ENCODE results near the gene AAR2. TPM values are rescaled to one million over a fixed set of nuclear protein-coding genes. Genes with fewer than 3 reads are reported as not detected.

The AAR2 gene
- total RNA-seq, 1 experiment from 2014 or later: 36.9 TPM

- Histone ChIP-seq H3K4ac (ENCODE audit: low read depth, low read length) (no peak overlapping the region), H3K23ac (ENCODE audit: insufficient read length, low read depth, low read length) (no peak overlapping the region), H3K14ac (ENCODE audit: insufficient read depth, low read length) (no peak overlapping the region), H3K27me3 (ENCODE audit: insufficient read depth, low read length) (no peaks in the 10 kb centered on the region), H2AFZ (ENCODE audit: low read length) (no peak overlapping the region), H4K91ac (ENCODE audit: insufficient read length, low read depth, low read length) (no peak overlapping the region), H3K9ac (ENCODE audit: extremely low read depth, insufficient read length, low read length) (peak overlapping the region; percentile 68), H2BK20ac (ENCODE audit: low read depth, low read length, poor library complexity, severe bottlenecking) (no peak overlapping the region), H3K79me1 (ENCODE audit: insufficient read depth, low read depth, low read length, poor library complexity, severe bottlenecking) (peaks cover 7% of the 10 kb centered on the region), H2BK120ac (ENCODE audit: low read depth, low read length, poor library complexity, severe bottlenecking) (no peak overlapping the region), H3K23me2 (ENCODE audit: insufficient read length, low read depth, low read length, poor library complexity, severe bottlenecking) (peaks cover 8% of the 10 kb centered on the region), H3K4me1 (ENCODE audit: insufficient read depth, low read length) (peaks cover 4% of the 10 kb centered on the region; the same call in 1 of the 2 replicates), H2BK12ac (ENCODE audit: insufficient read length, low read depth, low read length) (no peak overlapping the region), H4K20me1 (ENCODE audit: control insufficient read depth, insufficient read depth, insufficient read length) (no peaks in the 10 kb centered on the region), H2AK5ac (ENCODE audit: insufficient read length, low read length) (no peak overlapping the region), H3K27ac (ENCODE audit: insufficient read length, low read depth, low read length) (no peak overlapping the region), H2BK5ac (ENCODE audit: insufficient read length, low read length) (no peak overlapping the region), H3K18ac (ENCODE audit: insufficient read length, low read depth, low read length) (no peak overlapping the region), H2BK15ac (ENCODE audit: low read depth, low read length) (no peak overlapping the region), H4K8ac (replicated peaks; ENCODE audit: insufficient read length, low read depth, low read length) (no peak overlapping the region), H4K5ac (ENCODE audit: insufficient read length, low read depth, low read length) (no peak overlapping the region), H3T11ph (ENCODE audit: low read length) (no peak overlapping the region), H3K9me3 (ENCODE audit: control insufficient read depth, low read depth, low read length) (no peaks in the 10 kb centered on the region), H3K79me2 (ENCODE audit: insufficient read depth, low read length) (peaks cover 6% of the 10 kb centered on the region; the same call in 1 of the 2 replicates), H3K56ac (ENCODE audit: insufficient read length, low read depth, low read length) (no peak overlapping the region), H3K4me2 (ENCODE audit: insufficient read depth, insufficient read length, low read length) (peak overlapping the region; percentile 90)
- no peak for DNase-seq
- Mint-ChIP-seq H3K4me3 (peak overlapping the region; percentile 90 to 95), H3K9me3 (no peaks in the 10 kb centered on the region), H3K27ac (peak overlapping the region; percentile 91 to 98 (median 96); a peak in 5 of 7 replicates), H3K27me3 (ENCODE audit: low read depth) (peaks cover 7% of the 10 kb centered on the region), H3K4me1 (peaks cover 13 to 15% of the 10 kb centered on the region in 2 experiments), H3K36me3 (ENCODE audit: insufficient read depth in 1 of 3, low read depth in 3 of 3) (peaks cover 9 to 26% (median 20%) of the 10 kb centered on the region in 3 experiments; a peak in 5 of 7 replicates)
- no CpG with 5 or more reads among the region's 6 CpGs for WGBS (ENCODE audit: extremely low coverage, insufficient read length, low lambda C conversion rate)
- TF ChIP-seq, protein P1, sequence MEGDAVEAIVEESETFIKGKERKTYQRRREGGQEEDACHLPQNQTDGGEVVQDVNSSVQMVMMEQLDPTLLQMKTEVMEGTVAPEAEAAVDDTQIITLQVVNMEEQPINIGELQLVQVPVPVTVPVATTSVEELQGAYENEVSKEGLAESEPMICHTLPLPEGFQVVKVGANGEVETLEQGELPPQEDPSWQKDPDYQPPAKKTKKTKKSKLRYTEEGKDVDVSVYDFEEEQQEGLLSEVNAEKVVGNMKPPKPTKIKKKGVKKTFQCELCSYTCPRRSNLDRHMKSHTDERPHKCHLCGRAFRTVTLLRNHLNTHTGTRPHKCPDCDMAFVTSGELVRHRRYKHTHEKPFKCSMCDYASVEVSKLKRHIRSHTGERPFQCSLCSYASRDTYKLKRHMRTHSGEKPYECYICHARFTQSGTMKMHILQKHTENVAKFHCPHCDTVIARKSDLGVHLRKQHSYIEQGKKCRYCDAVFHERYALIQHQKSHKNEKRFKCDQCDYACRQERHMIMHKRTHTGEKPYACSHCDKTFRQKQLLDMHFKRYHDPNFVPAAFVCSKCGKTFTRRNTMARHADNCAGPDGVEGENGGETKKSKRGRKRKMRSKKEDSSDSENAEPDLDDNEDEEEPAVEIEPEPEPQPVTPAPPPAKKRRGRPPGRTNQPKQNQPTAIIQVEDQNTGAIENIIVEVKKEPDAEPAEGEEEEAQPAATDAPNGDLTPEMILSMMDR (conservative IDR thresholded peaks at IDR 0.05): no peak
Observed at GRCh38 chr20:36236786-36237121, 476 bp downstream of the AAR2 start.

Data from H9 (cell line).